ENCODE results near the gene TMCC3.
"Not testable (repeated sequence)": the region's sequence is repeated elsewhere in the genome, so short reads cannot be mapped to it uniquely, and the experiment has no call there.

Gene TMCC3

DNA sequence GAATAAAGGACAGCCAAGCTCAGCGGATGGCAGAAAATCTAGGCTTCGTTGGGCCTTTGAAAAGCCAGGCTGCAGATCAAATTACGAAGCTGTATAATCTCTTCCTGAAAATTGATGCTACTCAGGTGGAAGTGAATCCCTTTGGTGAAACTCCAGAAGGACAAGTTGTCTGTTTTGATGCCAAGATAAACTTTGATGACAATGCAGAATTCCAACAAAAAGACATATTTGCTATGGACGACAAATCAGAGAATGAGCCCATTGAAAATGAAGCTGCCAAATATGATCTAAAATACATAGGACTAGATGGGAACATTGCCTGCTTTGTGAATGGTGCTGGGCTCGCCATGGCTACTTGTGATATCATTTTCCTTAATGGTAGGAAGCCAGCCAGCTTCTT lies 101.5 kb downstream of the TMCC3 start:
- H3K4me3 Mint-ChIP-seq; H3K36me3 Mint-ChIP-seq (ENCODE audit: low read depth); H3K27me3 Mint-ChIP-seq; H3K27ac Mint-ChIP-seq: not testable (repeated sequence)
- peaks cover 39% of the 10 kb centered on the region for H3K9me3 Mint-ChIP-seq
- peaks cover 15% of the 10 kb centered on the region for H3K4me1 Mint-ChIP-seq (ENCODE audit: low read depth)
- intact Hi-C loops (cut with micrococcal nuclease), result loop anchor here (5.0 kb wide), 1 partner anchor 213 kb away; no protein-coding TSS in a partner anchor

DNA sequence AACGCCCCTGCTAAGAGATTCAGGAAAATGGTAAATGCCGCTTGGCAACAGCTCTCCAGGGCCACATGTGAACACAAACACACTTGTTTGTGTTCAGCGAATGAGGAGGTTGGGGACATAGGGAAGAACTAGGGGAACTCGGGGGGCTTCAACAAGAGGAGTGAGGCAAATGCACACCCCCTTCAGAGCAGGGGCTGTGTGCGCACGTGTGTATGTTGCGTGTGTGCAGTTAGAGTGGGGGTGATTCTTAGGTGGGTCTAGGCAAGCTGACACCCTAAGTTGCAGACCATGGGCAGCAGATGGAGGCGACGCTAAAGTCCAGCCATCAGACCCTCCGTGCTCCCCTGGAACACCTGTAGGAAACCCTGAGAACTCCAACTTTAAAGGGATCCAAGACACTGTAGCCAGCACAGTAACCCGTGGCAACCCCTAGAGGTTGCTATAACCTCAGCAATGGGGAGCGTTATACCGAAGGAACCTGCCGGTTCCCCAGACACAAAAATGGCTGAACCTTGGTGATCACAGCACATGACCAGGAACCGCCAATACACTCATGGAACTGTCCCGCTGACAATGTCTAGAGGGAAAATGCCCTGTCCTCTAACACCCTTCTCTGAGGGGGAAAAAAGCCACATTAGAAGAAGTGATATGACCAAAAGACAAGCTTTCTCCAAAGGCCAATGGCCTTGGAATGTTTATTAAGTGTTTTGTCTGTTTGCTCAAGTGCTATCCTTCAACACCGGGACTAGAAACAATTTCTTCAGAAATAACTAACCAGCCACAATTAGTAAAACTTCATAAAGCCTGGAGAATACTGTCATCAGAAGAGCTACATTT lies 104.2 kb downstream of the TMCC3 start:
- Mint-ChIP-seq H3K4me1 (ENCODE audit: low read depth) (peaks cover 13% of the 10 kb centered on the region), H3K27me3 (no peaks in the 10 kb centered on the region), H3K9me3 (peaks cover 35% of the 10 kb centered on the region), H3K36me3 (ENCODE audit: low read depth) (no peaks in the 10 kb centered on the region), H3K4me3 (no peak overlapping the region), H3K27ac (no peak overlapping the region)
- intact Hi-C loops (cut with micrococcal nuclease), result loop anchor here (5.0 kb wide), 1 partner anchor 216 kb away; no protein-coding TSS in a partner anchor

DNA sequence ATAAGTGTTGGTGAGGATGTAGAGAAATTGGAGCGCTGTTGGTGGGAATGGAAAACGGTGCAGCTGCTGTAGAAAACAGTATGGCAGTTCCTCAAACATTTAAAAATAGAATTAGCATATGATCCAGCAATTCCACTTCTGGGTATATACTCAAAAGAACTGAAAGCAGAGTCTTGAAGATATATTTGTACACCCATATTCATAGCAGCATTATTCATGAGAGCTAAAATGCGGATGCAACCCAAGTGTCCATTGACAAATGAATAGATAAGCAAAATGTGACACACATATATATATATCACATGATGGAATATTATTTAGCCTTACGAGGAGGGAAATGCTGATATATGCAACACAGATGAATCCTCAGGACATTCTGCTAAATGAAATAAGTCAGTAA lies 106.0 kb downstream of the TMCC3 start:
- no peak overlapping the region for H3K27ac Mint-ChIP-seq
- no peaks in the 10 kb centered on the region for H3K27me3 Mint-ChIP-seq
- intact Hi-C loops (cut with micrococcal nuclease), result no loop called here

DNA sequence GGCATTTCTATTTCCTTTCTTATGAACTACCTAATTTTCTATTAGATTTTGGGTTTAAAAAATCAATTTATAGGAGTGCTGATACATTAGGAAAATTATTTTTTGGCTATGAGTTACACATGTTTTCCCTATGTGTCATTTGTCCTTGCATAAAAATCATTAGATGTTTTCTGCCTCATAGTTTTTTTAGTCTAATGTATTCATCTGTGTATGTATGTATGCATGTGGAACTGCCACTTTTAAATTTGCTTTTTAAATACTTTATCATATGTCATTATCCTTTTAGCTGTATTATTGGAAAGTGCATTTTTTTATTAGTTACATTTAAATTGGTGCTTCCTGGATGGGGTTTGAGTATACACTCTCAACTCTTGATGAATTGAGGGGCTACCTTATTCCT lies 112.0 kb downstream of the TMCC3 start:
- no peak overlapping the region for H3K4me3 Mint-ChIP-seq
- no peaks in the 10 kb centered on the region for H3K4me1 Mint-ChIP-seq (ENCODE audit: low read depth)
- intact Hi-C loops (cut with micrococcal nuclease), result loop anchor here (10.0 kb wide), 1 partner anchor 1034 kb away; no protein-coding TSS in a partner anchor
- H3K36me3 Mint-ChIP-seq (ENCODE audit: low read depth), result no peaks in the 10 kb centered on the region
- H3K27ac Mint-ChIP-seq, result no peak overlapping the region
- H3K9me3 Mint-ChIP-seq, result no peaks in the 10 kb centered on the region
- peaks cover 2% of the 10 kb centered on the region for H3K27me3 Mint-ChIP-seq

More for the DNA sequence above, 106.0 kb downstream of the TMCC3 start:
- H3K4me3 Mint-ChIP-seq, result no peak overlapping the region
- peaks cover 31% of the 10 kb centered on the region for H3K9me3 Mint-ChIP-seq
- peaks cover 8% of the 10 kb centered on the region for H3K4me1 Mint-ChIP-seq (ENCODE audit: low read depth)
- no peaks in the 10 kb centered on the region for H3K36me3 Mint-ChIP-seq (ENCODE audit: low read depth)

DNA sequence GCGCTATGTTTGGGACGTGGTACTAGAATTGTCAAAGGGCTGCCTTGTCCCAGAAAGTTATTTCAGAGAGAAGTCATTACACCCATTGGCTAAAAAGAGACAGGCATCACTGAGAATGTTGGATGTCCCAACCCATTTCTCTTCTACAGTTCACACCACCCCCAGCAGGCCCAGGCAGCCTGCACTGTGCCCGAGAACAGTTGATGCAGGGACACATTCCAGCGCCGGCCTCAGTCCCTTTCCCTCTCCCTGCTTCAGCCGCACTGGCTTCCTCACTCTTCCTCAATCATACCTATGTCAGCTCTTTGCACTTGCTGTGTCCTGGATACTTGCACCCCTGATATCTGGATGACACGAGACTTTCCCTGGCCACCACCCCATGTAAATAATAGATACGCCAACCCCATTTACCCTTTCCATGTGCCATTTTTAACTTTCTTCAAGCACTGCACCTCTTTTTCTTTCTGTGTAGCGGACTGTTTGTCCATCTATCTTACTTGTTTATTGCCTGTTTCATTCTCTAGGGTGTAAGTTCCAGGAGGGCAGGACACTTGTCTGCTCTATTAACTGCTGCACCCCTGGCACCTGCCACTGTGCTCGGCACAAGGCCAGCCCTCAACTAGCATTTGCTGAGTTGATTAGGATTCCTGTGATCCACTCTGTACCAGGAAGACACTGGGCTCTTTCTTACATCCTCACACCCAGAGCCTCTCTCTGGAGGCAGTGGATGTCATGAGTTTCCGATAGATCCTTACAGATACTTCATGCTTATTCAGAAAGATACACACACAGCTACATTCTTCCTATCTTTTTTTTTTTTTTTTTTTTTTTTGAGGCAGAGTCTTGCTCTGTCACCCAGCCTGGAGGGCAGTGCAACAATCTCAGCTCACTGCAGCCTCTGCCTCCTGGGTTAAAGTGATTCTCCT lies 114.1 kb downstream of the TMCC3 start:
- Mint-ChIP-seq H3K4me1 (ENCODE audit: low read depth) (peaks cover 5% of the 10 kb centered on the region), H3K27ac (no peak overlapping the region)

DNA sequence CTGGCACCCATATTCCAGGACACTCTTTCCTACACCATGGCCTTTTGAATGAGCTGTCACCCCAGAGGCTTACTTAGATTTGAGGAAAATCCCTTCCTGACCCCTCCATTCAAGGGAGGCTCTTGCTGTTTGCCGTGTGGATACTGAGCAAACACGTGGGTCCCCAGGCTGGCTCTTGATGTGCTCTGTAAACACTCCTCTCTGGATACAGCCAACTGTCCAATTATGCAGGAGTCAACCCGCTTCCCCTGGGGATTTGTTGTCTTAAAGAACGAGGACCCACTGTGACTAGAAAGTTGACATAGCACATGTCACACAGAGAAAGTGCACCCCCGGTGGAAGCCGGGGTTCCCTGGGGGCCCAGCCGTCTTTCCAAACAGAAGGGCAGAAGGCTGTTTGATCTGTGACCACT lies 114.8 kb downstream of the TMCC3 start:
- no peak overlapping the region for H3K4me3 Mint-ChIP-seq
- H3K27me3 Mint-ChIP-seq, result peaks cover 6% of the 10 kb centered on the region
- intact Hi-C loops (cut with micrococcal nuclease), result loop anchor here (10.0 kb wide), 1 partner anchor 1031 kb away; no protein-coding TSS in a partner anchor
- no peak overlapping the region for H3K27ac Mint-ChIP-seq
- no peaks in the 10 kb centered on the region for H3K9me3 Mint-ChIP-seq
- H3K4me1 Mint-ChIP-seq (ENCODE audit: low read depth), result peaks cover 5% of the 10 kb centered on the region
- H3K36me3 Mint-ChIP-seq (ENCODE audit: low read depth), result no peaks in the 10 kb centered on the region

More for the DNA sequence above, 114.1 kb downstream of the TMCC3 start:
- peaks cover 6% of the 10 kb centered on the region for H3K27me3 Mint-ChIP-seq
- no peaks in the 10 kb centered on the region for H3K9me3 Mint-ChIP-seq
- H3K36me3 Mint-ChIP-seq (ENCODE audit: low read depth), result no peaks in the 10 kb centered on the region
- H3K4me3 Mint-ChIP-seq, result no peak overlapping the region
- intact Hi-C loops (cut with micrococcal nuclease), result loop anchor here (10.0 kb wide), 1 partner anchor 1032 kb away; no protein-coding TSS in a partner anchor

DNA sequence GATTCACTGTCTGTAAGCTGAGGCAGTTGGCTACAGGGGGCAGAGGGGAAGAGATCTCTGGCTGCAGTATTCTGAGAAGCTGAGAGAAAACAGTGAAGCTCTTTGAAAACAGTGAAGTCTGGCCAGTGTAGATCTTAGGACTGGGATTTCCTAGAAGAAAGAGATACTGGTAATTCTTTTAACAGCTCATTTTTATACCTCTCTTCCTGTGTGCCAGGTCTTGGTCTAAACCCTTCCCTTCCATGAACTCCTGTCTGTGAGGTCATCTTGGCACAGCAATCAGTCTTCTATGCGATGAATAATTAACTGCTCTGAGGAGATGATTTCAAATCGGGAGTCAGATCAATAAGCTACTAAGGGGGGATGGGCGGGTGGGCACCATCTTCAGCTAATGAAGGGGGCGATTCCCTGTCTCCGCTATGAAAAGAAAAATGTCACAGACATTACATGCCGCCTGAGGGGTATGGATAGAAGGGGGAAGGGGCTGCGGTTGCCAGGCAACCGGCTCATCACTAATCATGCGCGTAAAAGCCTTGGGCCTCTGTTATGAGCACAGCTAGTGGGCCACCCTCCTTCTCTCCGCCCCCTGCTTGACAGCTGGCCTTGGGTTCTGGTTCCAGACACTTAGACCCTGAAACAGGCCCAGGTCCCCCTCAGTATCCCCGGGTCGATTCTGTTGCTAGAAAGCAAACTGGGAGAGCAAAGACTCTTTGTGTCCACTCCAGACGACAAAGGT lies 115.4 kb downstream of the TMCC3 start:
- intact Hi-C loops (cut with micrococcal nuclease), result loop anchor here (10.0 kb wide), 1 partner anchor 1030 kb away; no protein-coding TSS in a partner anchor

DNA sequence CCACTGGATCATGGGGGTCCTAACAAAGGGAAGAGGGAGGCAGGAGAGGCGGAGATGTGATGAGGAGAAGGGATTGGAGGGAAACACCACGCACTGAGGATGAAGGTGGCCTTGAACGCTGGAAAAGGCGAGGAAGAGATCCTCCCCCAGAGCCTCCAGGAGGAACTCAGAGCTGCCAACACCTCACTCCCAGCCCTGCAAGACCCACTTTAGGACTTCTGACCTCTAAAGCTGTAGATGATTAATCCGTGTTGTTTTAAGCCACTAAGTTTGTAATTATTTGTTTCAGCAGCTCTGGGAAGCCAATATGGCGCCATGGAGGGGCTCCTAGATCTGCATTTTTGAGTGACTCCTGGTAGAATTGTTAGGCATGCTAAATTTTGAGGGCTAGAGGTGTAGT lies 116.1 kb downstream of the TMCC3 start:
- H3K4me3 Mint-ChIP-seq, result no peak overlapping the region
- no peaks in the 10 kb centered on the region for H3K36me3 Mint-ChIP-seq (ENCODE audit: low read depth)
- no peaks in the 10 kb centered on the region for H3K9me3 Mint-ChIP-seq
- H3K4me1 Mint-ChIP-seq (ENCODE audit: low read depth), result peaks cover 7% of the 10 kb centered on the region
- intact Hi-C loops (cut with micrococcal nuclease), result loop anchor here (10.0 kb wide), 1 partner anchor 1029 kb away; no protein-coding TSS in a partner anchor
- H3K27ac Mint-ChIP-seq, result no peak overlapping the region
- peaks cover 6% of the 10 kb centered on the region for H3K27me3 Mint-ChIP-seq

More for the DNA sequence above, 115.4 kb downstream of the TMCC3 start:
- H3K9me3 Mint-ChIP-seq, result no peaks in the 10 kb centered on the region
- H3K4me3 Mint-ChIP-seq, result no peak overlapping the region
- H3K27ac Mint-ChIP-seq, result no peak overlapping the region
- H3K27me3 Mint-ChIP-seq, result peaks cover 6% of the 10 kb centered on the region
- H3K4me1 Mint-ChIP-seq (ENCODE audit: low read depth), result peaks cover 5% of the 10 kb centered on the region
- H3K36me3 Mint-ChIP-seq (ENCODE audit: low read depth), result no peaks in the 10 kb centered on the region

DNA sequence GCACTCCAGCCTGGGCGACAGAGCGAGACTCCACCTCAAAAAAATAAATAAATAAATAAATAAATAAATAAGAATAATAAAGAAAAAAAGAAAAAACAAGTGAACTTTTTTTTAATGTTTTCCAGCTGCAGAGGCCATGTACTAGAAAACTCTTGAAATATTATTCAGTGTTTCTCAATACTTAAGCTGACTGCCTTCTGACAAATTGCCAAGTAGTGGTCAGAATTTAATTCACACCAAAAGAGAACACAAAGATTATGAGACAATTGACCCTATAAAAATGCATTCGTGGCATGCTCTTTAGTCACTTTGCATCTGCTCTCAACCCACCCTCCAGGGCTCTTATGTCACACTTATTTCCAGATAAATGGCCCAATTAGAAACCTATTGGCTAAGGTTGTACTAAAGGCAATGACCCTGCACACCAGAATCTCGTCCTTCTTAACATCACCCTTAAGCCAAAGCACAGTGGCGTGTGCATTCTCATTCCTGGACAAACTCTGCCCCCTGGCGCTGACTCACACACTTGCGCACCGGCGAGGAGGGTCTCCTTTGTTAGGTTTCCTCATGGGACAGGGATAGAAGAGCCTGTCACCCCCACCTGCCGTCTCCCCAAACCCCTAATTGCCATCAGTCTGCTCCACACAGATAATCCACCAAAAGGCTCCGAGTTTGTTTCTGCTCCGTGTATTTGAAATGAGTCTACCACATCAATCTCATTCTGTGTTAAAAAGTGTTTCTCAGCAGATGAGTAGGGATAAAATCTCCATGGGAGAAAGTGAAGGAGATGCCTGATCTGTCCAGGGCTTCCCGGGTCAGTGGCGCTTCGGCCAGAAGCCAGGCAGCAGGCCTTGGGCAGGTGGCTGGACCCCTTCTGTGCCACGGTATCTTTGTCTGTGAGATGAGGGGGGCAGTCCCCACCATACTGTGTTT lies 117.6 kb downstream of the TMCC3 start:
- peaks cover 6% of the 10 kb centered on the region for H3K27me3 Mint-ChIP-seq
- no peak overlapping the region for H3K4me3 Mint-ChIP-seq
- H3K36me3 Mint-ChIP-seq (ENCODE audit: low read depth), result no peaks in the 10 kb centered on the region
- H3K4me1 Mint-ChIP-seq (ENCODE audit: low read depth), result peaks cover 11% of the 10 kb centered on the region
- no peaks in the 10 kb centered on the region for H3K9me3 Mint-ChIP-seq
- no peak overlapping the region for H3K27ac Mint-ChIP-seq
- intact Hi-C loops (cut with micrococcal nuclease), result loop anchor here (1.0 to 10.0 kb wide), 2 partner anchors 387 to 1028 kb away; no protein-coding TSS in a partner anchor

DNA sequence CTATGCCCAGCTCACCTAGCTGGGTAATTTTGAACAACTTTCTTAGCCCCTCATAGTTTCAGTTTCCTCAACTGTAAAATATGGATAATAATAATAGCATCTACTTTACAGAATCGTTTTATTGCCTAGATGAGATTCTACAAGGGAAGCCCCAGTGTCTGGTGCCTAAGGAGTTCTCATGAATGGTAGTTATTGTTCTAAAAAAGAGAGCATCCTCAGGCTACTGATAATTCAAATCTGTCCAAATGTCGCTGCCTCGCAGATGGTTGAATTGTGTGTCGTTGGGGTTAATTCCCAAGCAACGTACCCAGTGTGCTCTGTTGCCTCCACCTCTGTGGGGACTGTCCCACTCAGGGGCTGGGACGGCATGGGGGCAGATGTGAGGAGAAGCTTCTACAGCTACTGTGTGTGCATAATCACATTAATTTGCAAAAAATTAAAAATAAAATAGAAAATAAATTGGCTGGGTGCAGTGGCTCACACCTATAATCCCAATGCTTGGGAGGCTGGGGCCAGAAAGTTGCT lies 119.1 kb downstream of the TMCC3 start:
- Mint-ChIP-seq H3K4me1 (ENCODE audit: low read depth) (peaks cover 14% of the 10 kb centered on the region), H3K27me3 (peaks cover 6% of the 10 kb centered on the region), H3K4me3 (no peak overlapping the region), H3K27ac (no peak overlapping the region), H3K9me3 (no peaks in the 10 kb centered on the region), H3K36me3 (ENCODE audit: low read depth) (no peaks in the 10 kb centered on the region)
- intact Hi-C loops (cut with micrococcal nuclease), result loop anchor here (10.0 kb wide), 1 partner anchor 1026 kb away; no protein-coding TSS in a partner anchor

DNA sequence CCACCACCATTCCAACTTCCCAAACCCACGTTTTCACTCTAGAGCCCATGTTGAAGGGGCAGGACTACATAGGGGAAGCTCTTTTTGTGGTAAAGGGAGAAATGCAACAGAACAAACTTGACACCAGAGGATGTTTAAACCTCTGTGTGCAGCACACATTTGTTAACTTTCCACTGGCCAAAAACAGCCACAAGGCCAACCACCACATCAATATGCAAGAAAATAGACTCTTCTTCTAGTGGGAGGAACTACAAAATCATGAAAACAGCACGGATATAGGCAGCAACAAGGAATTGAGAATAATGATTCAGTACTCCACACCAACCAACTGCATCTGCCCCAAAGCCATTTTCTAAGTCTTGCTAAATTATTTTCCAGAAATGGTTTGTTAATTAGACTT lies 124.4 kb downstream of the TMCC3 start:
- no peak overlapping the region for H3K4me3 Mint-ChIP-seq
- no peak overlapping the region for H3K27ac Mint-ChIP-seq
- H3K36me3 Mint-ChIP-seq (ENCODE audit: low read depth), result no peaks in the 10 kb centered on the region
- H3K27me3 Mint-ChIP-seq, result no peaks in the 10 kb centered on the region
- intact Hi-C loops (cut with micrococcal nuclease), result no loop called here
- peaks cover 25% of the 10 kb centered on the region for H3K4me1 Mint-ChIP-seq (ENCODE audit: low read depth)
- H3K9me3 Mint-ChIP-seq, result no peaks in the 10 kb centered on the region
